ENCODE data around the gene SRRM5.
"Not testable (repeated sequence)": the region's sequence is repeated elsewhere in the genome, so short reads cannot be mapped to it uniquely, and the experiment has no call there.

Gene SRRM5, protein sequence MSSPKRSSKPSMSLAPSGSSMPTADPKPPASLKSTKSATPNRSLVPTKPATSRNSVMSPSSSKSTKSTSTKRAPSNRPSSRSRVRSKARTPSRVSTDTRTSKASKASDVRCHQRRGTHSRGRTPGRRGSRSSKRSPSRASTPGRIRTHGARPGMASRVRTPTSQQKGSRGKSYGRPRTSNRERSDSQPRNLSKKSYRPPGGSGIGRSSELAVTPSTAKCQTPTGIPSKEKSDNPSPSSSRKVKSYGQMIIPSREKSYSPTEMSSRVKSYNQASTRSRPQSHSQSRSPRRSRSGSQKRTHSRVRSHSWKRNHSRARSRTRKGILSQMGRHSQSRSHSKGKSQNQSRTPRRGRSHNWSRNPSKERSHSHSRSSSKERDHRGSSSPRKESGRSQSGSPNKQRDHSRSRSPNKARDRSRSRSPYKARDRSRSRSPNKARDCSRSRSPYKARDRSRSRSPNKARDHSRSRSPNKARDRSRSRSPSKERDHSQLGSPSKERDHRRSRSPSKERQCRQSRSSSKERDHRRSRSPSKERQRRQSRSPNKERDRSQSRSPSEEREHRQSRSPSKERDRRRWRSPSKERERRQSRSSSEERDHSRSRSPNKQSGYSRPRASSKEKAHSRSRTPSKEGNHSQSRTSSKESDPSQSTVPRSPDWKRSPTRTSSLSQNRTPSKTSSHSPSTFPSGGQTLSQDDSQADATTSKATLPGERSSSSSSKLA

DNA sequence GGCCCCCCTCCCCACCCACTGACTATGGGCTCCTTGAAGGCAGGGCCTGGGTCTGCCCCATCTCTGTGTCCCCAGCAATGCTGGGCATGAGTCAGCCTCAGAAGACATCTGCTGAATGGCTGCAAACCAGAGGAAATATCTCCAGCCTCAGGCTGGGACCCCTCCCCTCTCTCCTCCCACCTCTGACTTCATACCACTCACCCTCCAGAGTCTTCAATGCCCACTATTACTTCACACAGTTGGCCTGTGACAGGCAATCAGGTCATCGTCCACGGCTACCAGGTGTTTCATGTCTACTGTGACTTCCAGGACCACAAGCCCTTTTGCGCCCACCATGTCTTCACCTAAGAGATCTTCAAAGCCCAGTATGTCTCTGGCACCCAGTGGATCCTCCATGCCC lies at the start of gene SRRM5:
Gene SRRM5, plus strand, starts transcription at position 301 of the 400 bp plus-strand sequence. Its CDS starts 34 bp downstream, at position 335.
- no peak for DNase-seq

GRCh38 chr19:43562226-43562697 lies 49.6 kb upstream of the SRRM5 start:
- no peak for DNase-seq

GRCh38 chr19:43562698-43563241 lies 49.1 kb upstream of the SRRM5 start:
- peak; percentile 39 to 68 (median 59) for DNase-seq

DNA sequence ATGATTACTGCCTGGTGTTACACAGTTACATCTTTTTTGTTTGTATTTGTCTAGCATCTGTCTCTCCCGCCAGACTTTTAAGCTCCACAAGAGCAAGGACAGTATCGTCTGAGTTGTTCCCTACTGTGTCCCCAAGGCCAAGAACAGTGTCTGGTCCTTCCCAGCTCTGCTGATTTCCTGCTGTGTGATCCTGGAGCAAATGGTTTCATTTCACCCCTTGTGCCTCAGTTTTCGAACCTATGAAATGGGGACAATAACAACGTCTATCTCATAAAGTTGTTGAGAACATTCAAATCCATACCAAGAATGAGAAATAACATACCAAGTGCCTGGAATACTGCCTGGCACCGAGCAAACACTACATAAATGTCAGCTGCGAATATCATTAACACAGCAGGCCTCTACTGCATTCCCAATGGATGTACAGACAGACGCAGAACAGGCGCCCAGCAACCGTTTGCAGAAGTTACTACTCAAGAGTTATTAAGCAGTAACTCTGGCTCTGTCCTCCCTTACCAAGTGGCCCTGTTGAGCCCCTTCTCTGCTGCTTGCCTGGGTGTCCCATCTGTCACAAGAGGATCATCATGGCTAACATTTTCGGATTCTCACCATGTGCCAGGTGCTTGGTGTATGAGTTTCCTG lies 48.0 kb upstream of the SRRM5 start:
- DNase-seq, result no peak

DNA sequence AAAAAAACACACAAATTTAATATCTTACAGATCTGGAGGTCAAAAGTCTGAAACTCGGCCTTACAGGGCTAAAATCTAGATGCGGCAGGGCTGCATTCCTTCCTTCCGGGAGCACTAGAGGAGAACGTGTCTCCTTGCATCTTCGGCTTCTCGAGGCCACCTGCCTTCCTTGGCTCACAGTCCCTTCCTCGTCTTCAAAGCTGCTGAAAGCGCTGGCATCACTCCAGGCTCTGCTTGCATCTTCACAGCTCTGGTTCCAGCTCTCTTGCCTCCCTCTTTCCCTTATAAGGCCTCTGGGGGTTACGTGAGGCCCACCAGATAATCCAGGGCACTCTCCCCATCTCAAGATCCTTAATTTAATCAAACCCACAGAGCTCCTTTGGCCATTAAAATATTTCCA lies 47.1 kb upstream of the SRRM5 start:
- DNase-seq, result no peak

DNA sequence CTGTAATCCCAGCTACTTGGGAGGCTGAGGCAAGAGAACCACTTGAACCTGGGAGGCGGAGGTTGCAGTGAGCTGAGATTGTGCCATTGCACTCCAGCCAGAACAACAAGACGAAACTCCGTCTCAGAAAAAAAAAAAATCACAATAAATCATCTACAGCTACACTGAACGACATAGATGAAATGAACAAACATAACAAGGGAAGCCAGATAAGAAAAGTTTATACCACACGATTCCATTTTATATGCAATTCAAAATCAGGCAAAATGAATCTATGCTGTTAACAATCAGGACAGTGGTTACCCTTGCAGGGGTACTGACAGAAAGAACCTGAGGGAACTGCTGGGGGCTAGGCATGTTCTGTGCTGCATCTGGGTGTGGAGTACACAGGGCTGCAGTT lies 42.2 kb upstream of the SRRM5 start:
- DNase-seq, result no peak

DNA sequence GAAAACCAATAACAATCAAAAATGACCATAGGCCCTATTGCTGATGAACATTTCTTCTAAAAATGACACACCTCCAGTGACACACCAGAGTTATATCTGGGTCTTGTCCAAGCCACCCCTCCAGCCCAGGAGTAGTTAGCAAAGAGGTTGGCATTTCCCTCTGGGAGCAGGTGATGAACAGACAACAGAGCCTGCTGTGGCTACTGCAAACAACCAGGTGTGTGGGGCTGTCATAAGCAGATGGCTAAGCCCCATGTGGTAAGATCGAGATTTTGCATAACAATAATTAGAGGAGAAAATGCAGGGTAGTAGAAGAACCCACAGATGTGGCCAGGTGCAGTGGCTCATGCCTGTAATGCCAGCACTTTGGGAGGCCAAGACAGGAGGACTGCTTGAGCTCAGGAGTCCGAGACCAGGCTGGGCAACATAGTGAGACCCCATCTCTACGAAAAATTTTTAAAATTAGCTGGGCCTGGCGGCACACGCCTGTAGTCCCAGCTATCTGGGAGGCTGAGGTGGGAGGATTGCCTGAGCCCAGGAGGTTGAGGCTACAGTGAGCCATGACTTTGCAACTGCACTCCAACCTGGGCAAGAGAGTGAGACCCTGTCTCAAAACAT lies 41.6 kb upstream of the SRRM5 start:
- DNase-seq, result no peak

- no peak for DNase-seq
Observed at GRCh38 chr19:43572171-43572588, 39.7 kb upstream of the SRRM5 start.

- DNase-seq, result no peak
Observed at GRCh38 chr19:43574424-43575155, 37.3 kb upstream of the SRRM5 start.

- DNase-seq, result peak; percentile 89 to 93 (median 91)
Observed at GRCh38 chr19:43575156-43575950, 36.5 kb upstream of the SRRM5 start, which contains the start of the genes PINLYP and XRCC1. PINLYP (plus strand) TSS chr19:43575801; CDS start chr19:43577192, 1,391 bp downstream. XRCC1 (minus strand) TSS chr19:43575527; CDS start chr19:43575458, 69 bp downstream.

GRCh38 chr19:43575955-43576878 lies 35.7 kb upstream of the SRRM5 start:
- no peak for DNase-seq

- no peak for DNase-seq
Observed at GRCh38 chr19:43578787-43579186, 33.1 kb upstream of the SRRM5 start.

- DNase-seq, result no peak
Observed at GRCh38 chr19:43581467-43581866, 30.4 kb upstream of the SRRM5 start.

DNA sequence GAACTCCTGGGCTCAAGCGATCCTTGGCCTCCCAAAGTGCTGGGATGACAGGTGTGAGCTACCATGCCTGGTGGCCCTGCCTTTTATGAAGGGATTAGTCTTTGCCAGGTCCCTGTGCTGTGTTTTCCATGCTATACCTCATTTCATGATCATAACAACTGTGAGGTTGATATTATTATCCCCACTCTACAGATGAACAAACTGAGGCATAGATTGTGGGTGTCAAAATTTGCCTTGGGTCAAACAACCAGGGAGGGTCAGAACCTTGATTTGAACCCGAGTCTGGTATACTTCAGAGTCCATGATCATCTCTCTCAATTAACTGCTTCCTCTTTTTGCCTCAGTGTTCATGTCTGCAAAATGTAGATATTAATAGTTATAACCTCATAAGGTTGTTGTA lies 29.4 kb upstream of the SRRM5 start:
- no peak for DNase-seq

- DNase-seq, result no peak
Observed at GRCh38 chr19:43584484-43584883, 27.4 kb upstream of the SRRM5 start.

DNA sequence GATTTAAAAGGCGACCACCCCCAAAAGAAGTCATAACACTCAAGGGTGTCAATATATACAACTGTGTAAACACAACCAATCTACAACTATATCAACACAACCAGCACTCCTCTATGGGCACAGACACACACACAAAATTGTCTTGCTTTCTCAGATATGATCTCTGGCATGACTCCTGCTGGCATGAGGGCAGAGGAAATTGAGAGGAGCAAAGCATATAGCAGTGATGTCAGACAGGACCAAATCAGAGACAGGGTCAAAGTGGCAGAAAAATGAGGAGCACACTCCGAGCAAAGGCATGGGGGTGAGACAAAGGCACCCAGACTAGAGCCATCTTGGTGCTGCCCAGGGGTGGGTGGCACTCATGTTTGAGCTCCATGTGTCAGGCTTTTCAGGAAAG lies 25.5 kb upstream of the SRRM5 start:
- DNase-seq, result no peak

- DNase-seq, result not testable (repeated sequence)
Observed at GRCh38 chr19:43587029-43587428, 24.9 kb upstream of the SRRM5 start.

- no peak for DNase-seq
Observed at GRCh38 chr19:43589277-43589676, 22.6 kb upstream of the SRRM5 start.

GRCh38 chr19:43589678-43590077 lies 22.2 kb upstream of the SRRM5 start:
- no peak for DNase-seq
